AG10803 (cell line): ENCODE measurements around the gene PLA2G4B.
A peak's percentile ranks its signal among the peaks of the same experiment; 100 is the strongest.

Experiments used
- DNase-seq: peaks from one replicate; pipeline ENCODE4 v3.0.0; 2010; ENCODE audit warnings: low read depth
- H3K4me3 ChIP-seq: 2 replicates; pipeline ENCODE4 v1.5.1; 2011; ENCODE audit warnings: mild to moderate bottlenecking, low read length, control low read depth
- TF ChIP-seq, protein P1 (sequence below): conservative IDR thresholded peaks from 2 replicates; pipeline ENCODE4 v1.5.1; 2011; ENCODE audit warnings: mild to moderate bottlenecking, low read length, control low read depth, inconsistent platforms

The PLA2G4B gene

GRCh38 chr15:41792000-41792637 lies 46.5 kb upstream of the PLA2G4B start:
- no peak overlapping the region for H3K4me3 ChIP-seq
- TF ChIP-seq, protein P1, sequence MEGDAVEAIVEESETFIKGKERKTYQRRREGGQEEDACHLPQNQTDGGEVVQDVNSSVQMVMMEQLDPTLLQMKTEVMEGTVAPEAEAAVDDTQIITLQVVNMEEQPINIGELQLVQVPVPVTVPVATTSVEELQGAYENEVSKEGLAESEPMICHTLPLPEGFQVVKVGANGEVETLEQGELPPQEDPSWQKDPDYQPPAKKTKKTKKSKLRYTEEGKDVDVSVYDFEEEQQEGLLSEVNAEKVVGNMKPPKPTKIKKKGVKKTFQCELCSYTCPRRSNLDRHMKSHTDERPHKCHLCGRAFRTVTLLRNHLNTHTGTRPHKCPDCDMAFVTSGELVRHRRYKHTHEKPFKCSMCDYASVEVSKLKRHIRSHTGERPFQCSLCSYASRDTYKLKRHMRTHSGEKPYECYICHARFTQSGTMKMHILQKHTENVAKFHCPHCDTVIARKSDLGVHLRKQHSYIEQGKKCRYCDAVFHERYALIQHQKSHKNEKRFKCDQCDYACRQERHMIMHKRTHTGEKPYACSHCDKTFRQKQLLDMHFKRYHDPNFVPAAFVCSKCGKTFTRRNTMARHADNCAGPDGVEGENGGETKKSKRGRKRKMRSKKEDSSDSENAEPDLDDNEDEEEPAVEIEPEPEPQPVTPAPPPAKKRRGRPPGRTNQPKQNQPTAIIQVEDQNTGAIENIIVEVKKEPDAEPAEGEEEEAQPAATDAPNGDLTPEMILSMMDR = no peak
- DNase-seq = no peak

DNA sequence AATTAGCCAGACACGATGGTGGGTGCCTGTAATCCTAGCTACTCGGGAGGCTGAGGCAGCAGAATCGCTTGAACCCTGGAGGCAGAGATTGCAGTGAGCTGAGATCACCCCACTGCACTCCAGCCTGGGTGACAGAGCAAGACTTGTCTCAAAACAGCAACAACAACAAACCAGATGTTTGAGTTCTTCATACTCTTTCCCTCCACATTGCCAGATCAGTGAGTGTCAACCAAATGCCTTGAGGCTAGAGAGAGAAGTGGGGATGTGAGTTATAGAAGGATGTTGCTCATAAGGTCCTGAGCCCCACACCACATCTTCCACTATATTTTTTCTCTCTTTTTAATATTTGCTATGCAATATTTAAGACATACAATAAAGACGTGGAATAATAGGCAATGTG lies 44.6 kb upstream of the PLA2G4B start:
- peak; percentile 73 for DNase-seq
- TF ChIP-seq, protein P1 = no peak
- H3K4me3 ChIP-seq = no peak overlapping the region

GRCh38 chr15:41795996-41796856 lies 42.4 kb upstream of the PLA2G4B start:
- DNase-seq = peak; percentile 89
- H3K4me3 ChIP-seq = no peak overlapping the region
- TF ChIP-seq, protein P1 = no peak

DNA sequence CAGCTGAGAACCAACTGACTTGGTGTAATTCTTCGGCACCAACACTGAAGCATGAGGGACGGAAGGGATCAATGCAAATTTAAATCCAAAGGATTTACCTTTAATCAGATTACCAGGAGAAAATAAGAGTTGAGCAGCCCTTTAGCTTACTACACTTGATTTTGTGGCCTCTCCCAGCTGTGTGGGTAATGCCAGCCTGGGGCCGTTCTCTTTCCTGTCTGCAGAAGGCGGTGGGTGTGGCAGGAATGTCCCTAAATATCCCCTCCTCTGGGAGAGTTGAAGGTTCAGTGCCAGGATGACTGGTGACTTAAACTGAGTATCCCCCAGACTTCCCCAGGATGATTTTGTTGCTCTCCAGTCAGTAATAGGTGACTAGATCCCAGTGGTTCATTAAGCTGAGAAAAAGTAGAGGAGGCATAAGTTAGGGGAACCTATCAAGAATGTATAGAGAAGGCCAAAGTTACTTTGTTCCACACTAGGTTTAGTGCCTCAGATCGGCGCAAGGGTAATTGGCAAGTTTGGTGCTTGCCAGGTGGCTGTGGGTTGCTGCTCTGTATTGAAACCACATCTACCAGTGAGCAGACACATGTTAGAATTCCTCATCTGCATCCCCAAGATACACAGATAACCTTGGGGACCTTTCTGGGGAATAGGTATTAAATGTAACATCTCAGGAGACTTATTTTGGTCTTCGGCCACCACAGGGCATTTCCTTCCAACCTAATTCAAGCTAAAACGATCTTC lies 41.3 kb upstream of the PLA2G4B start:
- DNase-seq = no peak
- TF ChIP-seq, protein P1 = no peak
- H3K4me3 ChIP-seq = no peak overlapping the region

GRCh38 chr15:41798607-41799487 lies 39.8 kb upstream of the PLA2G4B start:
- H3K4me3 ChIP-seq = no peak overlapping the region
- TF ChIP-seq, protein P1 = no peak
- DNase-seq = peak; percentile 24

DNA sequence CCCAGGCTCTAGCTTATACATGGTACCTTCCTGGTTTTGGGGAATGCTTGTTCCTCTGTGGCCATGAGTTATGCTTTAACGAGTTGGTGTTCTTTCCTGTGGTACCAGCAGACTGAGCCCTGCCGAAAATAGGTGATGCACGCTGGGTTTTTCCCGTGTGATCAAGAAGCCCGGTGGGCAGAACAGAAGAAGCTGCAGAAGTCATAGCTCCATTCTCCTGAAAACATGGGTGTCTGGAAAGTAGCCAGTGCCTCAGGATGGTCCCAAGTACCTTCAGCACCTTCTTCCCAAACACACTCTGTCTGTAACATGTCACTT lies 39.2 kb upstream of the PLA2G4B start:
- TF ChIP-seq, protein P1 = no peak
- no peak overlapping the region for H3K4me3 ChIP-seq
- no peak for DNase-seq
